GM19240 (cell line): ENCODE results near the gene PGP.

Experiments
- DNase-seq: peaks from one replicate; pipeline ENCODE4 v3.0.0; 2011; ENCODE audit warnings: low spot score; ENCODE audit not compliant: insufficient read length

PGP gene

GRCh38 chr16:2183671-2184070, 31.0 kb downstream of the PGP start:
- DNase-seq: no peak

- no peak for DNase-seq
Observed at GRCh38 chr16:2181952-2182351, 32.7 kb downstream of the PGP start.

- DNase-seq: no peak
Observed at GRCh38 chr16:2180962-2181923, 33.4 kb downstream of the PGP start.

- DNase-seq: no peak
Observed at GRCh38 chr16:2180461-2180860, 34.2 kb downstream of the PGP start.

- no peak for DNase-seq
Observed at GRCh38 chr16:2179576-2179975, 35.1 kb downstream of the PGP start.

- no peak for DNase-seq
Observed at GRCh38 chr16:2179107-2179501, 35.5 kb downstream of the PGP start.

- no peak for DNase-seq
Observed at GRCh38 chr16:2178321-2179106, 36.1 kb downstream of the PGP start.

- DNase-seq: no peak
Observed at GRCh38 chr16:2177561-2177960, 37.1 kb downstream of the PGP start.

GRCh38 chr16:2177101-2177500, 37.5 kb downstream of the PGP start:
- no peak for DNase-seq

- DNase-seq: no peak
Observed at GRCh38 chr16:2176047-2176446, 38.6 kb downstream of the PGP start.

- DNase-seq: no peak
Observed at GRCh38 chr16:2175454-2175853, 39.2 kb downstream of the PGP start.

- no peak for DNase-seq
Observed at GRCh38 chr16:2174396-2175131, 40.1 kb downstream of the PGP start.

- DNase-seq: no peak
Observed at GRCh38 chr16:2173916-2174315, 40.7 kb downstream of the PGP start.

GRCh38 chr16:2173366-2173765, 41.3 kb downstream of the PGP start:
- DNase-seq: no peak

GRCh38 chr16:2172688-2173335, 41.8 kb downstream of the PGP start:
- DNase-seq: no peak

GRCh38 chr16:2171601-2172178, 43.0 kb downstream of the PGP start:
- no peak for DNase-seq

GRCh38 chr16:2170587-2171435, 43.8 kb downstream of the PGP start:
- DNase-seq: no peak

- no peak for DNase-seq
Observed at GRCh38 chr16:2170080-2170479, 44.6 kb downstream of the PGP start.

- no peak for DNase-seq
Observed at GRCh38 chr16:2167068-2167638, 47.5 kb downstream of the PGP start.
